HUES6 (cell line): ENCODE data around the gene ZC3H6.
"Not testable (repeated sequence)": the region's sequence is repeated elsewhere in the genome, so short reads cannot be mapped to it uniquely, and the experiment has no call there.

Experiments used
- H3K27ac ChIP-seq: 2 replicates; pipeline ENCODE4 v1.7.0; 2013; ENCODE audit warnings: low read depth, mild to moderate bottlenecking, low read length, inconsistent platforms
- H3K27me3 ChIP-seq: 2 replicates; pipeline ENCODE4 v1.6.1; 2013; ENCODE audit warnings: low read length; ENCODE audit not compliant: control insufficient read depth, insufficient read depth
- H3K36me3 ChIP-seq: 2 replicates; pipeline ENCODE4 v1.6.1; 2013; ENCODE audit warnings: low read length; ENCODE audit not compliant: control insufficient read depth, insufficient read depth
- H3K4me1 ChIP-seq: 2 replicates; pipeline ENCODE4 v1.6.1; 2013; ENCODE audit warnings: low read length; ENCODE audit not compliant: control insufficient read depth, insufficient read depth
- H3K4me3 ChIP-seq: 2 replicates; pipeline ENCODE4 v1.5.1; 2013; ENCODE audit warnings: low read depth, low read length
- H3K9ac ChIP-seq: one replicate; pipeline ENCODE4 v1.6.1; 2013; ENCODE audit warnings: mild to moderate bottlenecking, low read length
- H3K9me3 ChIP-seq: 2 replicates; pipeline ENCODE4 v1.6.1; 2013; ENCODE audit warnings: low read depth, low read length; ENCODE audit not compliant: control insufficient read depth, insufficient read depth

Gene ZC3H6

GRCh38 chr2:112277596-112278220 is 2.3 kb downstream of the ZC3H6 start:
- Histone ChIP-seq H3K4me3 (no peak overlapping the region), H3K4me1 (peaks cover 3% of the 10 kb centered on the region; the same call in 1 of the 2 replicates), H3K27ac (no peak overlapping the region), H3K36me3 (no peaks in the 10 kb centered on the region), H3K9ac (no peak overlapping the region), H3K9me3 (no peaks in the 10 kb centered on the region), H3K27me3 (no peaks in the 10 kb centered on the region)

- not testable (repeated sequence) for H3K4me3 ChIP-seq, H3K4me1 ChIP-seq, H3K36me3 ChIP-seq, H3K27me3 ChIP-seq, H3K27ac ChIP-seq, H3K9ac ChIP-seq, H3K9me3 ChIP-seq
Measured at GRCh38 chr2:112282066-112282465, 6.7 kb downstream of the ZC3H6 start.

- not testable (repeated sequence) for H3K9ac ChIP-seq, H3K27me3 ChIP-seq, H3K4me1 ChIP-seq, H3K36me3 ChIP-seq, H3K9me3 ChIP-seq, H3K27ac ChIP-seq, H3K4me3 ChIP-seq
Measured at GRCh38 chr2:112283535-112283934, 8.1 kb downstream of the ZC3H6 start.

DNA sequence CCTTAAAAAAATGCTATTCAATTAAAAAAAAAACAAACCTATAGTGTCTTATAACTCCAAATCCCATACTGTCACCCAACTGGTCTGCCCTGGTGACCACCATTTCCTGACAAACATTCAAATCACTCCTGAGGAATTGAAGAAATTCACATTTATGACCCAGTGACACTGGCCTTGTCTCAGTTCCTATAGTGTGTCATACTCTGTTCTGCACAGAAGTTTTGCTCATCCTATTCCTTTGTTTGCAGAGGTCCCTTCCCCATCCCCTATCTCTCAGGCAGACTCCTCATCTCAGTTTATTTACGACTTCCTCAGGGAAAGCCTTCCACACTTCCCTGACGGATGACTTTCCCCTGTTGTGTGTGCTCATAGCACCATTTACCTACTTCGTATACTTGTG is 14.7 kb downstream of the ZC3H6 start:
- Histone ChIP-seq H3K27ac (no peak overlapping the region), H3K27me3 (no peaks in the 10 kb centered on the region), H3K4me1 (no peaks in the 10 kb centered on the region), H3K36me3 (no peaks in the 10 kb centered on the region), H3K4me3 (no peak overlapping the region), H3K9ac (no peak overlapping the region), H3K9me3 (no peaks in the 10 kb centered on the region)

GRCh38 chr2:112290648-112291047 is 15.3 kb downstream of the ZC3H6 start:
- H3K27me3 ChIP-seq = no peaks in the 10 kb centered on the region
- no peak overlapping the region for H3K9ac ChIP-seq
- H3K4me3 ChIP-seq = no peak overlapping the region
- H3K27ac ChIP-seq = no peak overlapping the region
- no peaks in the 10 kb centered on the region for H3K36me3 ChIP-seq
- no peaks in the 10 kb centered on the region for H3K9me3 ChIP-seq
- no peaks in the 10 kb centered on the region for H3K4me1 ChIP-seq

DNA sequence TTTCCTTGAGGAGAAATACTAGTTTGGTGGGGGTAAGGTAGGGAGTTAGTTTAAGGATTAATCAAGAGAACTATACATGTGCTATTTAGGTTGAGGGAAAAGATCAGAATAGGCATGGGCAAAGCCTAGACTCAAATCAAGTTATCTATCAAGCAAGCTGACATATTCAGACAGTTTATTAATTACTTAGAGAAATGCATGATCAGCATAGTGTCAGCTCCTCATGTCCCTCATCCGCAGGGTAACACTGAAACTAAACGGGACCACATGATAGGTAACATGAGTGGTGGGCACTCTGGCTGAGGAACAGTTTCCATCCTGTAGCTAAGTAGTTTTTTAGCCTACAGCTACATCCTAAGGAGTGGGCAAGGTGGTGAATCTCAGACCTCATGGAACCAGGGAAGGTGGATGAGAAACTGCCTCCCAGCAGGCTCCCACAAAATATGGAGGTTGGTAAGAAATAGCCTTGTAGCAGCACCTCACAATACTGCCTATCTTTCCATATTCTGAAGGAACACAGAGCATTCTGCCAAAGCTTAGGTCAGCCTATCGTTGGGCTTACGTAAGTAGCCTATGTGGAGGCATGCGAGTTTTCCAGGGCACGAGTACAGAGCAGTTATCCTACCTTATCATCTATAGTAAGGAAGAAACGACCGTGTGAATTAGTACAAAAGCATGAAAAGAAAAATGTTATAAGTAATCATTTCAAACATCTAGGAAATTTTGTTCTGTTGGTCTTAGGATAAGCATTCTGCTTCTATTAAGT is 18.4 kb downstream of the ZC3H6 start:
- no peak overlapping the region for H3K4me3 ChIP-seq
- H3K27ac ChIP-seq = no peak overlapping the region
- no peaks in the 10 kb centered on the region for H3K36me3 ChIP-seq
- H3K27me3 ChIP-seq = no peaks in the 10 kb centered on the region
- H3K9ac ChIP-seq = no peak overlapping the region
- H3K9me3 ChIP-seq = no peaks in the 10 kb centered on the region
- H3K4me1 ChIP-seq = no peaks in the 10 kb centered on the region

GRCh38 chr2:112295407-112296078 is 20.1 kb downstream of the ZC3H6 start:
- no peak overlapping the region for H3K27ac ChIP-seq
- no peaks in the 10 kb centered on the region for H3K36me3 ChIP-seq
- H3K4me1 ChIP-seq = no peaks in the 10 kb centered on the region
- no peak overlapping the region for H3K4me3 ChIP-seq
- no peaks in the 10 kb centered on the region for H3K27me3 ChIP-seq
- no peak overlapping the region for H3K9ac ChIP-seq
- H3K9me3 ChIP-seq = no peaks in the 10 kb centered on the region

DNA sequence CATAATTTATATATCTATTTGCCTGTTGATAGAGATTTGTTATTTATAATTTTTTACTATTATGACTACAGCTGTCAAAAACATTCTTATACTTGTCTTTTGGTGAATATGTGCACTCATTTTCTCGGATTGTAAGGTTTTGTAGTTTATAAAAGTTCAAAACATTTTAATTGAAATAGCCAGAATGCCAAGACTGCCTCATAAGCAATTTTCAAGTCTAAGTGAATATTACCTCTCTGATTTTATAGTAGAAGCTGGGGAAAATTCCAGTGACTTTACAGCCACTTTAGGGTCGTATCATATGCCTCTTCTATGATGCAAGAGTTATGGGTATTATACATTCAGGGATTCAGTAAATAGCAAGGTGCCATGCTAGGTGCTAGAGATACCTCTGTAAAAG is 21.0 kb downstream of the ZC3H6 start:
- no peak overlapping the region for H3K4me3 ChIP-seq
- no peak overlapping the region for H3K9ac ChIP-seq
- H3K4me1 ChIP-seq = no peaks in the 10 kb centered on the region
- H3K27ac ChIP-seq = no peak overlapping the region
- no peaks in the 10 kb centered on the region for H3K9me3 ChIP-seq
- no peaks in the 10 kb centered on the region for H3K27me3 ChIP-seq
- no peaks in the 10 kb centered on the region for H3K36me3 ChIP-seq

GRCh38 chr2:112301171-112301584 is 25.8 kb downstream of the ZC3H6 start:
- Histone ChIP-seq H3K4me3 (no peak overlapping the region), H3K27me3 (no peaks in the 10 kb centered on the region), H3K36me3 (0 out of 2 replicates have a peak, but pooled peaks cover 5% of the 10 kb centered on the region), H3K27ac (no peak overlapping the region), H3K9ac (no peak overlapping the region), H3K4me1 (no peaks in the 10 kb centered on the region), H3K9me3 (no peaks in the 10 kb centered on the region)

- Histone ChIP-seq H3K9ac (no peak overlapping the region), H3K9me3 (no peaks in the 10 kb centered on the region), H3K4me3 (no peak overlapping the region), H3K27ac (no peak overlapping the region), H3K27me3 (no peaks in the 10 kb centered on the region), H3K36me3 (0 out of 2 replicates have a peak, but pooled peaks cover 5% of the 10 kb centered on the region), H3K4me1 (no peaks in the 10 kb centered on the region)
Measured at GRCh38 chr2:112301973-112302372, 26.6 kb downstream of the ZC3H6 start.

DNA sequence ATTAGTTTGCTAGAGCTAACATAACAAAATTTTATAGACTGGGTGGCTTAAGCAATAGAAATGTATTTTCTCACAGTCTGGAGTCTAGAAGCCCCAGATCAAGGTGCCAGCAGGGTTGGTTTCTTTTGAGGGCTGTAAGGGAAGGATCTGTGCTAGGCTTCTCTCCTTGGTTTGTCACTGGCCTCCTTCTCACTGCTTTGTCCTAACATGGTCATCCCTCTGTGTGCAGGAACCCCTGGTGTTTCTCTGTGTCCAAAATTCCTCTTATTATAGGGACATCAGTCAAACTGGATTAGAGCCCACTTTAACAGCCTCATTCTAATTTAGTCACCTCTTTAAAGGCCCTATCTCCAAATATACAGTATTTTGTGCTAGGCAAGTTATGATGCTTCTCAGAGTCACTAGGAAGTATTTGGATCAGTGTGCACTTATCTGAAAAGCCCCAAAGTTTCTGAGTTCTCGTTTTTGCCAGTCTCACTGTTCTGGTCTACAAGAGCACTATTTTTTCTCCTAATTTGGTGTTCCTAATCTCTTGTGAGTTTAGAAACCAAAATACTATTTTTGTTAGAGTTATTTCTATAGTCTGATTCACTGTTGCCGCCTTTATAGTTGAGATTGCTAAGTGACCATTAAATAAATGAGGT is 29.0 kb downstream of the ZC3H6 start:
- Histone ChIP-seq H3K27ac (no peak overlapping the region), H3K4me3 (no peak overlapping the region), H3K4me1 (no peaks in the 10 kb centered on the region), H3K9me3 (no peaks in the 10 kb centered on the region), H3K36me3 (0 out of 2 replicates have a peak, but pooled peaks cover 5% of the 10 kb centered on the region), H3K9ac (no peak overlapping the region), H3K27me3 (no peaks in the 10 kb centered on the region)
